HEK293 (cell line): ENCODE measurements around the gene GCSAM.

ENCODE experiments used
- CTCF ChIA-PET: fragments of 350-600 bp; formaldehyde crosslinking; extraction: SDS; loops from one replicate; lab custom pipeline; 2021; ENCODE audit warnings: antibody characterized with exemption; lab: Yijun Ruan, JAX
- POLR2A ChIA-PET: fragments of 300-600 bp; formaldehyde crosslinking; extraction: SDS; loops from one replicate; lab custom pipeline; 2020; ENCODE audit warnings: antibody characterized with exemption, inconsistent platforms; lab: Yijun Ruan, JAX
- H3K27ac ChIP-seq: fragments of 200-500 bp; sonication (Bioruptor generic); 2 replicates; pipeline ENCODE4 v1.5.1; 2014; ENCODE audit warnings: low read depth, low read length, control low read depth, inconsistent platforms; ENCODE audit errors: extremely low read depth
- H3K36me3 ChIP-seq, 2 experiments: fragments of 200-500 bp in 1 of 2; sonication (Bioruptor generic) in 1 of 2; 1 replicate in 1 of 2; 2 replicates in 1 of 2; pipeline ENCODE4 v1.5.1; 2014 to 2017; ENCODE audit warnings: inconsistent platforms in 2 of 2, low read length in 2 of 2; ENCODE audit not compliant: control insufficient read depth in 2 of 2, insufficient read depth in 1 of 2
- H3K4me1 ChIP-seq: fragments of 200-500 bp; sonication (Bioruptor generic); 2 replicates; pipeline ENCODE4 v1.5.1; 2014; ENCODE audit warnings: mild to moderate bottlenecking, low read length, inconsistent platforms; ENCODE audit not compliant: control insufficient read depth, insufficient read depth
- H3K4me3 ChIP-seq: 2 replicates; pipeline ENCODE4 v1.5.1; 2011; ENCODE audit warnings: low read depth, mild to moderate bottlenecking, control low read depth, low read length, moderate library complexity
- H3K9me3 ChIP-seq: fragments of 200-500 bp; sonication (Bioruptor generic); 2 replicates; pipeline ENCODE4 v1.5.1; 2014; ENCODE audit warnings: low read depth, low read length, inconsistent platforms; ENCODE audit not compliant: control insufficient read depth, insufficient read depth
- ATF2 ChIP-seq: fragments of 450-650 bp; formaldehyde crosslinking; IDR thresholded peaks from 2 replicates; pipeline ENCODE4 v1.5.1; 2016; ENCODE audit warnings: missing biosample characterization, missing genetic modification characterization, low read depth
- EGR2 ChIP-seq: fragments of 450-650 bp; formaldehyde crosslinking; IDR thresholded peaks from 2 replicates; pipeline ENCODE4 v1.5.1; 2016; ENCODE audit warnings: low read depth, missing biosample characterization, missing genetic modification characterization
- GLIS1 ChIP-seq: fragments of 450-650 bp; formaldehyde crosslinking; IDR thresholded peaks from 2 replicates; pipeline ENCODE4 v1.5.1; 2016; ENCODE audit warnings: missing biosample characterization, missing genetic modification characterization
- MYNN ChIP-seq: fragments of 450-650 bp; formaldehyde crosslinking; IDR thresholded peaks from 2 replicates; pipeline ENCODE4 v1.5.1; 2016; ENCODE audit warnings: missing biosample characterization, missing genetic modification characterization, borderline replicate concordance
- OSR2 ChIP-seq: fragments of 450-650 bp; formaldehyde crosslinking; IDR thresholded peaks from 2 replicates; pipeline ENCODE4 v1.5.1; 2016; ENCODE audit warnings: missing biosample characterization, missing genetic modification characterization
- OVOL3 ChIP-seq: fragments of 450-650 bp; formaldehyde crosslinking; IDR thresholded peaks from 2 replicates; pipeline ENCODE4 v1.5.1; 2016; ENCODE audit warnings: missing biosample characterization, missing genetic modification characterization
- ZBTB1 ChIP-seq: fragments of 450-650 bp; formaldehyde crosslinking; IDR thresholded peaks from 2 replicates; pipeline ENCODE4 v1.5.1; 2016; ENCODE audit warnings: missing biosample characterization, missing genetic modification characterization
- ZFP41 ChIP-seq: fragments of 450-650 bp; formaldehyde crosslinking; IDR thresholded peaks from 2 replicates; pipeline ENCODE4 v1.5.1; 2016; ENCODE audit warnings: missing biosample characterization, missing genetic modification characterization, borderline replicate concordance
- ZNF114 ChIP-seq: fragments of 450-650 bp; formaldehyde crosslinking; IDR thresholded peaks from 2 replicates; pipeline ENCODE4 v1.5.0; 2017; ENCODE audit warnings: missing biosample characterization, missing genetic modification characterization
- ZNF138 ChIP-seq: fragments of 450-650 bp; formaldehyde crosslinking; IDR thresholded peaks from 2 replicates; pipeline ENCODE4 v1.5.1; 2016; ENCODE audit warnings: missing biosample characterization, missing genetic modification characterization, borderline replicate concordance
- ZNF157 ChIP-seq: fragments of 450-650 bp; formaldehyde crosslinking; IDR thresholded peaks from 2 replicates; pipeline ENCODE4 v1.5.1; 2016; ENCODE audit warnings: missing biosample characterization, missing genetic modification characterization
- ZNF23 ChIP-seq: fragments of 450-650 bp; formaldehyde crosslinking; IDR thresholded peaks from 2 replicates; pipeline ENCODE4 v1.5.1; 2016; ENCODE audit warnings: missing biosample characterization, missing genetic modification characterization, borderline replicate concordance
- ZNF302 ChIP-seq: fragments of 450-650 bp; formaldehyde crosslinking; IDR thresholded peaks from 2 replicates; pipeline ENCODE4 v1.5.1; 2016; ENCODE audit warnings: missing biosample characterization, missing genetic modification characterization, low read depth
- ZNF335 ChIP-seq: fragments of 450-650 bp; formaldehyde crosslinking; conservative IDR thresholded peaks from 2 replicates; pipeline ENCODE4 v1.5.1; 2016; ENCODE audit warnings: missing biosample characterization, missing genetic modification characterization
- ZNF341 ChIP-seq: fragments of 450-650 bp; formaldehyde crosslinking; IDR thresholded peaks from 2 replicates; pipeline ENCODE4; 2016; ENCODE audit warnings: low read depth, missing biosample characterization, missing genetic modification characterization
- ZNF366 ChIP-seq: fragments of 450-650 bp; formaldehyde crosslinking; conservative IDR thresholded peaks from 2 replicates; pipeline ENCODE4 v1.5.1; 2016; ENCODE audit warnings: missing biosample characterization, missing genetic modification characterization
- ZNF433 ChIP-seq: fragments of 450-650 bp; formaldehyde crosslinking; IDR thresholded peaks from 2 replicates; pipeline ENCODE4 v1.5.1; 2016; ENCODE audit warnings: missing biosample characterization, missing genetic modification characterization, low read depth
- ZNF544 ChIP-seq: fragments of 450-650 bp; formaldehyde crosslinking; IDR thresholded peaks from 2 replicates; pipeline ENCODE4 v1.5.0; 2017; ENCODE audit warnings: missing biosample characterization, missing genetic modification characterization
- ZNF555 ChIP-seq: fragments of 450-650 bp; formaldehyde crosslinking; conservative IDR thresholded peaks from 2 replicates; pipeline ENCODE4 v1.5.1; 2017; ENCODE audit warnings: missing biosample characterization, mild to moderate bottlenecking, missing genetic modification characterization, inconsistent platforms
- ZNF558 ChIP-seq: fragments of 450-650 bp; formaldehyde crosslinking; IDR thresholded peaks from 2 replicates; pipeline ENCODE4 v1.5.1; 2016; ENCODE audit warnings: missing biosample characterization, missing genetic modification characterization
- ZNF560 ChIP-seq: fragments of 450-650 bp; formaldehyde crosslinking; IDR thresholded peaks from 2 replicates; pipeline ENCODE4 v1.5.1; 2017; ENCODE audit warnings: missing biosample characterization, missing genetic modification characterization, borderline replicate concordance
- ZNF561 ChIP-seq: fragments of 450-650 bp; IDR thresholded peaks from 2 replicates; pipeline ENCODE4 v1.5.1; 2018; ENCODE audit warnings: missing biosample characterization, missing genetic modification characterization, borderline replicate concordance
- ZNF580 ChIP-seq: fragments of 450-650 bp; formaldehyde crosslinking; IDR thresholded peaks from 2 replicates; pipeline ENCODE4 v1.5.1; 2016; ENCODE audit warnings: missing biosample characterization, missing genetic modification characterization
- ZNF600 ChIP-seq: fragments of 450-650 bp; formaldehyde crosslinking; IDR thresholded peaks from 2 replicates; pipeline ENCODE4 v1.5.1; 2016; ENCODE audit warnings: missing biosample characterization, missing genetic modification characterization
- ZNF621 ChIP-seq: fragments of 450-650 bp; formaldehyde crosslinking; IDR thresholded peaks from 2 replicates; pipeline ENCODE4 v1.5.1; 2017; ENCODE audit warnings: missing biosample characterization, missing genetic modification characterization
- ZNF76 ChIP-seq: fragments of 450-650 bp; formaldehyde crosslinking; IDR thresholded peaks from 2 replicates; pipeline ENCODE4; 2016; ENCODE audit warnings: low read depth, missing biosample characterization, missing genetic modification characterization, borderline replicate concordance
- ZNF792 ChIP-seq: fragments of 450-650 bp; formaldehyde crosslinking; IDR thresholded peaks from 2 replicates; pipeline ENCODE4 v1.5.1; 2016; ENCODE audit warnings: missing biosample characterization, missing genetic modification characterization
- ZNF843 ChIP-seq: fragments of 450-650 bp; formaldehyde crosslinking; IDR thresholded peaks from 2 replicates; pipeline ENCODE4 v1.5.1; 2016; ENCODE audit warnings: missing biosample characterization, missing genetic modification characterization
- ZXDB ChIP-seq: fragments of 450-650 bp; formaldehyde crosslinking; IDR thresholded peaks from 2 replicates; pipeline ENCODE4 v1.5.1; 2016; ENCODE audit warnings: missing biosample characterization, missing genetic modification characterization
- TF ChIP-seq, protein P1 (sequence below): fragments of 450-650 bp; formaldehyde crosslinking; IDR thresholded peaks from 2 replicates; pipeline ENCODE4 v1.5.1; 2016; ENCODE audit warnings: missing biosample characterization, missing genetic modification characterization
- TF ChIP-seq, protein P2 (sequence below): fragments of 450-650 bp; formaldehyde crosslinking; IDR thresholded peaks from 2 replicates; pipeline ENCODE4 v1.5.1; 2016; ENCODE audit warnings: missing biosample characterization, missing genetic modification characterization, low read depth
- TF ChIP-seq, protein P3 (sequence below): fragments of 450-650 bp; formaldehyde crosslinking; IDR thresholded peaks from 2 replicates; pipeline ENCODE4 v1.5.1; 2016; ENCODE audit warnings: missing biosample characterization, missing genetic modification characterization

GCSAM gene

DNA sequence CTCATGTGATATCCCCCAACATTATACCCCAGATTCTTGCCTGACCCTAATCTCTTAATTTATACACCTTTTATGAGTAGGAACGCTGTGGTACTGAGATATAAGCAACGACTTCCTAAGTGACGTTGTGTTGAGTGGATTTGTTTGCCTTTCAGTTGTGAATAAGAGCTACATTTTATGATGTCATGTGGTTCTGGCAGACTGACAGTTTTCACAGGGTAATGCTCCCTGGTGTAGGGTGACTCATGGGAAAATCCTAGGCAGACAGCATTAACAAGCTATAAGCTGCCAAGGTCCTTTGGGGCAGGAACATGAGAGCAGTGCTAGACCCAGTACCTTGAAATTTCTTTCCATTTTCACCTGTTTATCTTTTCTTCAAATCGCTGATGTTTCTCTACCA, 35.7 kb downstream of the GCSAM start:
- CTCF ChIA-PET, result interaction anchor here (1.8 kb wide), 1 partner anchor 14 kb away, joined by 7 read pairs; no protein-coding TSS in a partner anchor
- POLR2A ChIA-PET, result interaction anchor here (1.0 to 1.3 kb wide), 3 partner anchors 10 to 119 kb away, joined by 3 to 11 read pairs (median 4); partner anchors contain the start of genes ABHD10 and C3orf52
- H3K27ac ChIP-seq, result 0 out of 2 replicates have a peak overlapping the region, but pooled peaks have one; percentile 12
- TF ChIP-seq ZNF792 (tag by site-specific recombination) (no peak), ZXDB (tag by site-specific recombination) (peak; percentile 76), ZNF76 (tag by site-specific recombination) (no peak), ZNF114 (no peak), ZNF580 (tag by site-specific recombination) (0 out of 2 replicates have a peak, but pooled peaks have one; percentile 29), OVOL3 (no peak), ZNF558 (0 out of 2 replicates have a peak, but pooled peaks have one; percentile 48), ZNF335 (tag by site-specific recombination) (no peak; the same call in 1 of the 2 replicates), EGR2 (tag by site-specific recombination) (no peak), ZNF560 (tag by site-specific recombination) (no peak), ZNF138 (tag by site-specific recombination) (no peak), ZNF555 (no peak), ZNF341 (tag by site-specific recombination) (no peak), ZNF23 (tag by site-specific recombination) (no peak), ATF2 (tag by site-specific recombination) (peak; percentile 97), GLIS1 (tag by site-specific recombination) (peak; percentile 59; the same call in 1 of the 2 replicates), ZNF600 (tag by site-specific recombination) (peak; percentile 59; the same call in 1 of the 2 replicates), ZNF621 (tag by site-specific recombination) (no peak), ZNF433 (tag by site-specific recombination) (no peak), ZNF561 (0 out of 2 replicates have a peak, but pooled peaks have one; percentile 48), ZNF302 (tag by site-specific recombination) (no peak), ZNF544 (tag by site-specific recombination) (no peak), OSR2 (tag by site-specific recombination) (peak; percentile 51; the same call in 1 of the 2 replicates), ZBTB1 (no peak), ZNF157 (no peak), ZNF843 (tag by site-specific recombination) (peak; percentile 85), MYNN (tag by site-specific recombination) (0 out of 2 replicates have a peak, but pooled peaks have one; percentile 25), ZNF366 (tag by site-specific recombination) (peak; percentile 59; the same call in 1 of the 2 replicates), ZFP41 (tag by site-specific recombination) (no peak)
- TF ChIP-seq, protein P1, sequence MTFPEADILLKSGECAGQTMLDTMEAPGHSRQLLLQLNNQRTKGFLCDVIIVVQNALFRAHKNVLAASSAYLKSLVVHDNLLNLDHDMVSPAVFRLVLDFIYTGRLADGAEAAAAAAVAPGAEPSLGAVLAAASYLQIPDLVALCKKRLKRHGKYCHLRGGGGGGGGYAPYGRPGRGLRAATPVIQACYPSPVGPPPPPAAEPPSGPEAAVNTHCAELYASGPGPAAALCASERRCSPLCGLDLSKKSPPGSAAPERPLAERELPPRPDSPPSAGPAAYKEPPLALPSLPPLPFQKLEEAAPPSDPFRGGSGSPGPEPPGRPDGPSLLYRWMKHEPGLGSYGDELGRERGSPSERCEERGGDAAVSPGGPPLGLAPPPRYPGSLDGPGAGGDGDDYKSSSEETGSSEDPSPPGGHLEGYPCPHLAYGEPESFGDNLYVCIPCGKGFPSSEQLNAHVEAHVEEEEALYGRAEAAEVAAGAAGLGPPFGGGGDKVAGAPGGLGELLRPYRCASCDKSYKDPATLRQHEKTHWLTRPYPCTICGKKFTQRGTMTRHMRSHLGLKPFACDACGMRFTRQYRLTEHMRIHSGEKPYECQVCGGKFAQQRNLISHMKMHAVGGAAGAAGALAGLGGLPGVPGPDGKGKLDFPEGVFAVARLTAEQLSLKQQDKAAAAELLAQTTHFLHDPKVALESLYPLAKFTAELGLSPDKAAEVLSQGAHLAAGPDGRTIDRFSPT (tag by site-specific recombination), result peak; percentile 81; the same call in 1 of the 2 replicates
- TF ChIP-seq, protein P2, sequence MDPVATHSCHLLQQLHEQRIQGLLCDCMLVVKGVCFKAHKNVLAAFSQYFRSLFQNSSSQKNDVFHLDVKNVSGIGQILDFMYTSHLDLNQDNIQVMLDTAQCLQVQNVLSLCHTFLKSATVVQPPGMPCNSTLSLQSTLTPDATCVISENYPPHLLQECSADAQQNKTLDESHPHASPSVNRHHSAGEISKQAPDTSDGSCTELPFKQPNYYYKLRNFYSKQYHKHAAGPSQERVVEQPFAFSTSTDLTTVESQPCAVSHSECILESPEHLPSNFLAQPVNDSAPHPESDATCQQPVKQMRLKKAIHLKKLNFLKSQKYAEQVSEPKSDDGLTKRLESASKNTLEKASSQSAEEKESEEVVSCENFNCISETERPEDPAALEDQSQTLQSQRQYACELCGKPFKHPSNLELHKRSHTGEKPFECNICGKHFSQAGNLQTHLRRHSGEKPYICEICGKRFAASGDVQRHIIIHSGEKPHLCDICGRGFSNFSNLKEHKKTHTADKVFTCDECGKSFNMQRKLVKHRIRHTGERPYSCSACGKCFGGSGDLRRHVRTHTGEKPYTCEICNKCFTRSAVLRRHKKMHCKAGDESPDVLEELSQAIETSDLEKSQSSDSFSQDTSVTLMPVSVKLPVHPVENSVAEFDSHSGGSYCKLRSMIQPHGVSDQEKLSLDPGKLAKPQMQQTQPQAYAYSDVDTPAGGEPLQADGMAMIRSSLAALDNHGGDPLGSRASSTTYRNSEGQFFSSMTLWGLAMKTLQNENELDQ (tag by site-specific recombination), result no peak
- TF ChIP-seq, protein P3, sequence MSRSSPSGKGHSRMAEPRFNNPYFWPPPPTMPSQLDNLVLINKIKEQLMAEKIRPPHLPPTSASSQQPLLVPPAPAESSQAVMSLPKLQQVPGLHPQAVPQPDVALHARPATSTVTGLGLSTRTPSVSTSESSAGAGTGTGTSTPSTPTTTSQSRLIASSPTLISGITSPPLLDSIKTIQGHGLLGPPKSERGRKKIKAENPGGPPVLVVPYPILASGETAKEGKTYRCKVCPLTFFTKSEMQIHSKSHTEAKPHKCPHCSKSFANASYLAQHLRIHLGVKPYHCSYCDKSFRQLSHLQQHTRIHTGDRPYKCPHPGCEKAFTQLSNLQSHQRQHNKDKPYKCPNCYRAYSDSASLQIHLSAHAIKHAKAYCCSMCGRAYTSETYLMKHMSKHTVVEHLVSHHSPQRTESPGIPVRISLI (tag by site-specific recombination), result no peak

More for the DNA sequence above, 35.7 kb downstream of the GCSAM start:
- Histone ChIP-seq H3K4me3 (no peak overlapping the region), H3K4me1 (peaks cover 14% of the 10 kb centered on the region; the same call in 1 of the 2 replicates), H3K36me3 (peaks cover 4 to 12% of the 10 kb centered on the region in 2 experiments; a peak in 2 of 3 replicates), H3K9me3 (no peaks in the 10 kb centered on the region)
